Small intestine (tissue), 7 donors: ENCODE data around the gene REXO4. TPM values are rescaled to one million over a fixed set of nuclear protein-coding genes. Genes with fewer than 3 reads are reported as not detected.
A peak's percentile ranks its signal among the peaks of the same experiment; 100 is the strongest.

Experiments used
- DNase-seq, 2 donors: peaks; one replicate each; pipeline versions ENCODE4 v3.0.0 to v3.0.0-alpha.2; 2013
- FAIRE-seq: peaks from 2 replicates; lab custom pipeline; 2012; peaks lifted over from hg19 to GRCh38; lab: Jason Lieb, UNC
- H3K27ac ChIP-seq, 3 donors: one replicate each; pipeline ENCODE4 v1.5.1; 2013; ENCODE audit warnings: low read length in 2 of 3, mild to moderate bottlenecking in 2 of 3, control low read depth in 1 of 3, inconsistent platforms in 1 of 3, low read depth in 1 of 3, moderate library complexity in 1 of 3
- H3K27me3 ChIP-seq, 3 donors: one replicate each; pipeline ENCODE4 v1.6.1; 2013; ENCODE audit warnings: low read length in 3 of 3, inconsistent platforms in 1 of 3; ENCODE audit not compliant: control insufficient read depth in 3 of 3, insufficient read depth in 3 of 3
- H3K36me3 ChIP-seq, 3 donors: one replicate each; pipeline ENCODE4 v1.6.1; 2013; ENCODE audit warnings: low read length in 3 of 3, inconsistent platforms in 1 of 3, low read depth in 1 of 3, mild to moderate bottlenecking in 1 of 3, moderate library complexity in 1 of 3; ENCODE audit not compliant: control insufficient read depth in 3 of 3, insufficient read depth in 2 of 3
- H3K4me1 ChIP-seq, 3 donors: one replicate each; pipeline ENCODE4 v1.6.1; 2013; ENCODE audit warnings: low read length in 2 of 3, inconsistent platforms in 1 of 3, low read depth in 1 of 3, mild to moderate bottlenecking in 1 of 3, moderate library complexity in 1 of 3; ENCODE audit not compliant: control insufficient read depth in 3 of 3, insufficient read depth in 2 of 3
- H3K4me3 ChIP-seq, 3 donors: one replicate each; pipeline ENCODE4 v1.5.1; 2013; ENCODE audit warnings: low read length in 3 of 3, control low read depth in 1 of 3, inconsistent platforms in 1 of 3, low read depth in 1 of 3, mild to moderate bottlenecking in 1 of 3, moderate library complexity in 1 of 3
- H3K9me3 ChIP-seq, 2 donors: one replicate each; pipeline ENCODE4 v1.6.1; 2013; ENCODE audit warnings: low read depth in 1 of 2, low read length in 1 of 2; ENCODE audit not compliant: control insufficient read depth in 2 of 2, insufficient read depth in 1 of 2
- WGBS, 3 donors: extraction: QIAGEN DNeasy Blood & Tissue Kit; methylation state at CpG; one replicate each; pipeline ENCODE4 v1.1.7; 2013; 5-methylcytosine and 5-hydroxymethylcytosine counted together
- polyA plus RNA-seq, 4 donors: library from polyadenylated mRNA; stranded (reverse) in 3 of 4; unstranded in 1 of 4; fragments of 200-250 nt in 3 of 4; fragments of 120-200 nt in 1 of 4; gene quantifications; one replicate each; pipeline versions ENCODE4 v1.2.1 to v1.2.3, GENCODE V29; 2013
- donor health status: healthy with polysubstance abuse.
- donor health status: control.
- donor health status: control.
- donor health status: Bipolar disorder and iron deficiency.
- donor health status: healthy.

REXO4 gene
- polyA plus RNA-seq, 4 donors = 18.9 to 25.7 (median 21.5) TPM

DNA sequence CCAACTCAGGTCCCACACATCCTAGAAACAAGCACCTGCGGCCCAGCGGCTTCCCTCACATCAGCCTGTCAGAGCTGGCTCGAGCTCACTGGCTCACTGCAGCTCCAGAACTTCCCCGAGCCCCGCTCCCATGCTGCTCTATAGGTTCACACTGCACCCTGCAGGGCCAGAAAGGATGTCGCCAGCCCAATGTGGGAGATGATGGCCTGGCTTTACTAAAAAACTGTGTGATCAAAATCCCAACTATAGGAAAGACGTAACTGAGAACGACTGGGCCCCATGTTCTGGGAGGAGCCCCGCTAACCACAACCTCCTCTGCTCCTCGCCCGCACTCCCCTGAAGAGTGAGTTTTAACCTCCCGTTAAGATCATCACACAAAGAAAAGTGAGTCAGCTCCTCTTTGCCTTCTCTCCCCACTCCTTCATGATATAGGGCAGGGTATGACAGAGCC is 46.5 kb downstream of the REXO4 start:
- peak overlapping the region in 1 of 3 donors; percentile 25 for H3K4me3 ChIP-seq
- DNase-seq (no peak), FAIRE-seq (no peak)
- no peaks in the 10 kb centered on the region for H3K9me3 ChIP-seq
- 41 to 61% (median 54%) methylated on average over 12 of the region's 12 CpGs for WGBS, 3 donors
- H3K36me3 ChIP-seq = peaks cover 6 to 67% (median 17%) of the 10 kb centered on the region in 3 donors
- no peaks in the 10 kb centered on the region for H3K27me3 ChIP-seq
- peak overlapping the region; percentile 69 to 89 (median 69) for H3K27ac ChIP-seq
- peaks cover 19 to 78% (median 28%) of the 10 kb centered on the region in 3 donors for H3K4me1 ChIP-seq

DNA sequence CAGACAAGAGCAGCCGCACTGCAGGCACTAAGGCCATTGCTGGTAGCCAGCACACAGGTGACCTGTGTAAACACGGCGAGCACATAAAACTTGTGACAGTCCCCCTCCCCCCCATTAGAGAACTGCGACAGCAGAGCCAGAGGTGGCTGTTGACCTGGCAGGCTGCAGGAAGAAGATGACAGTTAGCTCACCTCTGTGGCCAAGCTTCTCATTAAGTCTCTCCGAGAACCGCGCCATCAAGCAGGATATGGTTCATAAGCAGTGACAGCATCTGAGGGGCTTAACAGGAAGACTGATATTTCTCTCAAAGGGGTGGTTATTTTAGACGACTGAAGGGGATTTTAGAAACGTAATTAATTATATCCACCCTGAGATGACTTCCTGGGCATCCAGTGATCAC is 47.1 kb downstream of the REXO4 start:
- Histone ChIP-seq H3K9me3 (no peaks in the 10 kb centered on the region), H3K27me3 (no peaks in the 10 kb centered on the region), H3K36me3 (peaks cover 6 to 71% (median 21%) of the 10 kb centered on the region in 3 donors), H3K4me1 (peaks cover 19 to 79% (median 28%) of the 10 kb centered on the region in 3 donors), H3K4me3 (peak overlapping the region in 1 of 3 donors; percentile 25), H3K27ac (peak overlapping the region; percentile 69 to 93 (median 87))
- DNase-seq (peak in 1 of 2 donors; percentile 55), FAIRE-seq (no peak)
- WGBS, 3 donors = 52 to 59% (median 58%) methylated on average over 8 to 9 of the region's 9 CpGs

DNA sequence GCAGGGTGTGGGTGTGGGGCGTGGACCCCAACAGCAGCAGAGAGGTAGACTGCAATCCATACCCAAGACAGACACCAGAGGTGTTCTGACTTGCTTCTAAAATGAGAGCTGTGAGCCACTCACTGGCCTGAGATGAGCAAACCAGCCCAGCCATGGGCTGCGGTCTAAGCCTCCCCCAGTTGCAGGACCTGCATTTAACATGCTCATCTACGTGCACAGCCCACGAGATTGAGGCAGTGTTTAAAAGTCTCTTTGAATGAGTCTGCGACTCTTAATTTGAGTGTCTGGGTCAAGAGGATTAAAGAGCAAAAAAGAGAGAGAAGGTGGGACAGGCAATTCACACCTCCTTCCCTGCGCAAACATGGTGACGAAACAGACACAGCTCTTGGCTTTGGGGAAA is 47.9 kb downstream of the REXO4 start:
- Histone ChIP-seq H3K9me3 (no peaks in the 10 kb centered on the region), H3K4me1 (peaks cover 19 to 81% (median 28%) of the 10 kb centered on the region in 3 donors), H3K27ac (peak overlapping the region; percentile 69 to 93 (median 87)), H3K27me3 (no peaks in the 10 kb centered on the region), H3K36me3 (peaks cover 8 to 78% (median 27%) of the 10 kb centered on the region in 3 donors), H3K4me3 (peak overlapping the region in 1 of 3 donors; percentile 32)
- WGBS, 3 donors = 67 to 75% (median 74%) methylated on average over 7 of the region's 7 CpGs
- FAIRE-seq (no peak), DNase-seq (no peak)

DNA sequence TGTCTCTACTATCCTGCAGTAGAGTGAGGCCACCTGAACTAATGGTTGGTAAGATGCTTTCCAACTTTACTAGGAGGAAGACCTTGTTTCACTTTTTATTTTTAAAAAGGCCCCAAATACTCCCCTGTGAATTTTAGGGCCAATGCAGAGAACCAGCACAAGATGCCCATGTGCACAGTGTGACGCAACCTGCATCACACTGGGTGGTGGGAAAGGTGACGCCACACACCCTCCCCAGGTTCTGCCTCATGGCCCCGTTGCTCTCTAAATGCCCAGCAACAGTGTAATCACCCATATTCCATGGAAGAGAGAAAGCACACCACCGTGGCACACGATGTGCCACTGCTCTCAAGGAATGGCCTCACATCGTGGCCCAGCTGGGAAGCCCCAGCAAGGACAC is 48.4 kb downstream of the REXO4 start:
- no peak for DNase-seq
- peak overlapping the region in 1 of 3 donors; percentile 32 for H3K4me3 ChIP-seq
- H3K9me3 ChIP-seq = no peaks in the 10 kb centered on the region
- H3K27me3 ChIP-seq = no peaks in the 10 kb centered on the region
- FAIRE-seq = no peak
- H3K36me3 ChIP-seq = peaks cover 8 to 83% (median 27%) of the 10 kb centered on the region in 3 donors
- 40 to 70% (median 44%) methylated on average over 6 of the region's 6 CpGs for WGBS, 3 donors
- peaks cover 19 to 81% (median 28%) of the 10 kb centered on the region in 3 donors for H3K4me1 ChIP-seq
- peak overlapping the region; percentile 69 to 93 (median 87) for H3K27ac ChIP-seq

DNA sequence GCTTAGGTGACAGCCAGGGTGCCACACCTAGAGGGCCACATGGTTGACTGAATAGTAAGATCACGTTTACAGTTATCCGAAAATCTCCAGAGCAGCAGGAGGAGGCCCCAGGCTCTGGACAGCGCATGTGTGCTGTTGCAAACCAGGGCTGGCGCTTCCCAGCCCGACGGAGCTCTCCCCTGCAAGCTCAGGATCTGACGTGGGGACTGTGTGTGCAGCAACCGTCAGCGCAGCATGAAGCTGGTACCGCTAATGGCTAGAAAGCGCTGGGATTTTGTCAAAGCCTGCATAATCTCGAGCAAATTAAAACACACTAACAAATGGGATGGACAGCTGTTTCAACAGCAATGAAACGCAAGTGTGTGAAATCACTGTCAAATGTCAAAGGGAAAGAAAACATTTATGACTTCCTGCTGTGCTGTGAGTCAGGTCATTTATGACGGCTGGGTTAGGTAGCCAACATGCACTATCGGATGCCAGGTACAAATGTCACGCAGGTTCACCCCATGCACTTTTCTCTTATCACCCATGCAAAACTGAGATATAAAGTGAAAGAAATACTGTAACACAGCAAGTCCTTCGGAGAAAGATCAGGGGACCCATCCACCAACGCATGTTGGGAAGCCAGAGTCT is 49.4 kb downstream of the REXO4 start:
- no peak for FAIRE-seq
- Histone ChIP-seq H3K4me1 (peaks cover 17 to 73% (median 27%) of the 10 kb centered on the region in 3 donors), H3K36me3 (peaks cover 11 to 89% (median 32%) of the 10 kb centered on the region in 3 donors), H3K4me3 (no peak overlapping the region), H3K9me3 (no peaks in the 10 kb centered on the region), H3K27me3 (no peaks in the 10 kb centered on the region), H3K27ac (peak overlapping the region; percentile 71 to 93 (median 87))
- peak; percentile 91 to 97 for DNase-seq
- WGBS, 3 donors = 17 to 54% (median 30%) methylated on average over 18 of the region's 18 CpGs

DNA sequence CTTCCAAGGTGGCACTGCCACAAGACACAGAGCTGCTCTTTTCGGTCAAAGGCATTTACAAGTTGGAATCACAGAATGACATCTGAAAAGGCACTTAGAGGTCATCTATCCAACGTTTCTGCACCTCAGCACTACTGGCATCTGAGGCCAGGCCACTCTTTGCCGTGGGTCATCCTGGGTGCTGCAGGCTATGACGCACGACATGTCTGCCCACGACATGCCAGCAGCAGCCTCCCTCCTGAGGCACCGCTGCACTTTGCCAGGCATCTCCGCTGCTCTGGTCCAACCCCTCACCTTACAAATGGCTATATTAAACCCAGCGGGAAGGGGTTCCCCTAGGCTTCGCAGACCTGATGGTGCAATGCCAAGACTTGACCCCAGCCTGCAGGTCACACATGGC is 50.0 kb downstream of the REXO4 start:
- Histone ChIP-seq H3K9me3 (no peaks in the 10 kb centered on the region), H3K36me3 (peaks cover 11 to 88% (median 35%) of the 10 kb centered on the region in 3 donors), H3K27ac (peak overlapping the region; percentile 71 to 93 (median 87)), H3K27me3 (no peaks in the 10 kb centered on the region), H3K4me1 (peaks cover 14 to 67% (median 22%) of the 10 kb centered on the region in 3 donors), H3K4me3 (no peak overlapping the region)
- WGBS, 3 donors = 63 to 79% (median 74%) methylated on average over 10 of the region's 10 CpGs
- DNase-seq (no peak), FAIRE-seq (no peak)

DNA sequence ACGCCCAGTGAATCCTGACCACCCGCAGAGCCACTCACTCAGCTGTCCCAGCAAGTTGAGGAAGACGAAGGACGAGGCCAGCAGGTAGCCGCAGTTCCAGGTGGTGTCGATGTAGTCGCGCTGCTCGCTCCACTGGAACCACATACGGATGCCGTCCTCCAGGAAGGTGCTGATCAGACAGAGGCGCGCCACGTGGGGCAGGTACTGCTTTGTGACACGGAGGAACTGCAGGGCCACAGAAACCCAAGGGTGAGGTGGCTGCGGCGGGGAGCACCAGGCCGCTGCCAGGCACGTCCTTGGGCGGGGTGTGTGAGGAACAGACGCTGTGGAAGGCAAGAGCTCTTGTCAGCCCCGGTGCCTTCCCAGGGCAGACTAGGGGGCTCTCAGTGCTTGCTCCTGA is 50.6 kb downstream of the REXO4 start:
- FAIRE-seq = no peak

DNA sequence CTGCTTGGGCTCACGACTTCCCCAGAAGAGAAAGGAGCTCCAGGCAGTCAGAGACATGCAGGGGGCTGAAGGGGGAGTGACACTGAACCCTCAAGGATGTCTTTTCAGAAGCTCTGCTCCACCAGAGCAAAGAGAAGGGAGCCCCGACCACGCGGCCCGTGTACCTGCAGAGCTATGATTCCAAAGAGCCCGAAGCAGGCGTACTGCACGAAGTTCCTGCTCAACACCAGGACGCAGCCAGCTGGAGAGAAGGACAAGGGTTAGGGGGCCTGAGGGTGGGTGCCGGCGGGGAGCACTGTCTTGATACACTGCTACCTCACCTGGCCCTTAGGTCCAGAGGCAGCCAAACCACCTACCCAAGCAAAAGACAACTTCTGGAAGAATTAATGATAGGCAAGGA is 51.4 kb downstream of the REXO4 start:
- no peak for FAIRE-seq
- Histone ChIP-seq H3K4me3 (no peak overlapping the region), H3K4me1 (peaks cover 7 to 58% (median 17%) of the 10 kb centered on the region in 3 donors), H3K9me3 (no peaks in the 10 kb centered on the region), H3K36me3 (peaks cover 11 to 89% (median 37%) of the 10 kb centered on the region in 3 donors), H3K27me3 (no peaks in the 10 kb centered on the region), H3K27ac (peak overlapping the region in 1 of 3 donors; percentile 93)
- WGBS, 3 donors = 93 to 96% (median 94%) methylated on average over 11 of the region's 11 CpGs
- DNase-seq = no peak

More for the DNA sequence above, 50.6 kb downstream of the REXO4 start:
- peaks cover 11 to 89% (median 32%) of the 10 kb centered on the region in 3 donors for H3K36me3 ChIP-seq
- H3K27me3 ChIP-seq = no peaks in the 10 kb centered on the region
- 86 to 90% (median 89%) methylated on average over 22 of the region's 22 CpGs for WGBS, 3 donors
- no peak overlapping the region for H3K4me3 ChIP-seq
- DNase-seq = no peak
- H3K4me1 ChIP-seq = peaks cover 9 to 61% (median 19%) of the 10 kb centered on the region in 3 donors
- H3K27ac ChIP-seq = peak overlapping the region; percentile 71 to 93 (median 87)
- H3K9me3 ChIP-seq = no peaks in the 10 kb centered on the region
